WTC11 (cell line): ENCODE data around the gene GRM8. TPM values are rescaled to one million over a fixed set of nuclear protein-coding genes. Genes with fewer than 3 reads are reported as not detected.

Experiments used
- ATAC-seq: fragments of 200-7000 bp; cut with Tn5 transposase; 2 replicates; pipeline ENCODE4 v1.10.0; 2021; ENCODE audit warnings: mild to moderate bottlenecking, moderate library complexity
- CTCF ChIA-PET: fragments of 300-600 bp; sonication (Branson Sonifier 250); formaldehyde crosslinking; loops from one replicate; lab custom pipeline; 2021; ENCODE audit warnings: antibody characterized with exemption; lab: Charles Lee
- POLR2A ChIA-PET: fragments of 350-600 bp; sonication (Branson Sonifier 250); formaldehyde crosslinking; loops from one replicate; lab custom pipeline; 2021; ENCODE audit warnings: antibody characterized with exemption; lab: Charles Lee
- DNase-seq: peaks from one replicate; pipeline ENCODE4 v3.0.0; 2021; ENCODE audit warnings: low spot score
- H3K27ac Mint-ChIP-seq: 2 replicates; pipeline ENCODE4 v1.8.0; 2021; ENCODE audit warnings: mixed read lengths
- H3K27me3 Mint-ChIP-seq: 2 replicates; pipeline ENCODE4 v1.8.0; 2021; ENCODE audit warnings: low read depth, mild to moderate bottlenecking, moderate library complexity, mixed read lengths
- H3K36me3 Mint-ChIP-seq: 2 replicates; pipeline ENCODE4 v1.8.0; 2021; ENCODE audit warnings: mixed read lengths
- H3K4me1 Mint-ChIP-seq: 2 replicates; pipeline ENCODE4 v1.8.0; 2022; ENCODE audit warnings: mixed read lengths
- H3K4me3 Mint-ChIP-seq: 2 replicates; pipeline ENCODE4 v1.8.0; 2021; ENCODE audit warnings: mild to moderate bottlenecking, moderate library complexity, mixed read lengths
- H3K9me3 Mint-ChIP-seq: 2 replicates; pipeline ENCODE4 v1.8.0; 2021; ENCODE audit warnings: mixed read lengths
- ARID4B ChIP-seq: sonication (generic); formaldehyde crosslinking; IDR thresholded peaks from 2 replicates; pipeline ENCODE4 v1.8.0; 2023; ENCODE audit warnings: missing genetic modification reagents, mild to moderate bottlenecking, borderline replicate concordance
- ATF1 ChIP-seq: sonication (generic); formaldehyde crosslinking; IDR thresholded peaks from 2 replicates; pipeline ENCODE4 v1.8.1; 2023; ENCODE audit warnings: mild to moderate bottlenecking, moderate library complexity, missing genetic modification reagents
- ATF2 ChIP-seq: sonication (generic); formaldehyde crosslinking; IDR thresholded peaks from 2 replicates; pipeline ENCODE4 v1.8.1; 2022; ENCODE audit warnings: low read depth, missing genetic modification reagents, borderline replicate concordance
- CREM ChIP-seq: sonication (generic); formaldehyde crosslinking; IDR thresholded peaks from 2 replicates; pipeline ENCODE4 v1.8.1; 2022; ENCODE audit warnings: mild to moderate bottlenecking, missing genetic modification reagents, moderate library complexity
- EMX1 ChIP-seq: fragments of 250-450 bp; sonication (Bioruptor Pico); IDR thresholded peaks from 2 replicates; pipeline ENCODE4 v1.8.0; 2021; ENCODE audit warnings: mild to moderate bottlenecking
- ERG ChIP-seq: fragments of 250-450 bp; sonication (Bioruptor Pico); IDR thresholded peaks from 2 replicates; pipeline ENCODE4 v1.8.0; 2021; ENCODE audit warnings: mild to moderate bottlenecking
- ESRRA ChIP-seq: sonication (generic); formaldehyde crosslinking; IDR thresholded peaks from 2 replicates; pipeline ENCODE4 v1.8.1; 2022; ENCODE audit warnings: mild to moderate bottlenecking, missing genetic modification reagents, borderline replicate concordance
- FOXJ3 ChIP-seq: sonication (generic); formaldehyde crosslinking; IDR thresholded peaks from 2 replicates; pipeline ENCODE4 v1.9.0; 2021; ENCODE audit warnings: missing genetic modification reagents, mild to moderate bottlenecking, borderline replicate concordance
- GRHL2 ChIP-seq: fragments of 250-450 bp; sonication (Bioruptor Pico); IDR thresholded peaks from 2 replicates; pipeline ENCODE4 v1.8.0; 2022; ENCODE audit warnings: mild to moderate bottlenecking, moderate library complexity; ENCODE audit not compliant: insufficient replicate concordance, severe bottlenecking
- HMGXB4 ChIP-seq: sonication (generic); formaldehyde crosslinking; IDR thresholded peaks from 2 replicates; pipeline ENCODE4 v1.8.1; 2023; ENCODE audit warnings: mild to moderate bottlenecking, moderate library complexity, missing genetic modification reagents
- IRF2 ChIP-seq: sonication (generic); formaldehyde crosslinking; IDR thresholded peaks from 2 replicates; pipeline ENCODE4 v1.8.0; 2022; ENCODE audit warnings: low read depth, missing genetic modification reagents, borderline replicate concordance
- JUN ChIP-seq: sonication (generic); formaldehyde crosslinking; IDR thresholded peaks from 2 replicates; pipeline ENCODE4 v1.8.0; 2023; ENCODE audit warnings: mild to moderate bottlenecking, missing genetic modification reagents
- NFE2L1 ChIP-seq: sonication (generic); formaldehyde crosslinking; IDR thresholded peaks from 2 replicates; pipeline ENCODE4 v1.8.1; 2023; ENCODE audit warnings: missing genetic modification reagents
- NR1H2 ChIP-seq: sonication (generic); formaldehyde crosslinking; IDR thresholded peaks from 2 replicates; pipeline ENCODE4 v1.9.0; 2021; ENCODE audit warnings: mild to moderate bottlenecking, moderate library complexity, missing genetic modification reagents
- NR3C1 ChIP-seq: sonication (generic); formaldehyde crosslinking; conservative IDR thresholded peaks from 2 replicates; pipeline ENCODE4 v1.8.1; 2023; ENCODE audit warnings: low read depth, mild to moderate bottlenecking, missing genetic modification reagents
- PRRX2 ChIP-seq: fragments of 250-450 bp; sonication (Bioruptor Pico); IDR thresholded peaks from 2 replicates; pipeline ENCODE4 v1.8.0; 2021; ENCODE audit warnings: mild to moderate bottlenecking
- RELA ChIP-seq: sonication (generic); formaldehyde crosslinking; IDR thresholded peaks from 2 replicates; pipeline ENCODE4 v1.8.1; 2022; ENCODE audit warnings: missing genetic modification reagents, mild to moderate bottlenecking, borderline replicate concordance
- RORB ChIP-seq: fragments of 250-450 bp; sonication (Bioruptor Pico); IDR thresholded peaks from 2 replicates; pipeline ENCODE4 v1.9.0; 2021; ENCODE audit warnings: mild to moderate bottlenecking
- SMAD4 ChIP-seq: sonication (generic); formaldehyde crosslinking; IDR thresholded peaks from 2 replicates; pipeline ENCODE4 v1.8.0; 2022; ENCODE audit warnings: mild to moderate bottlenecking, missing genetic modification reagents
- TP53 ChIP-seq: sonication (generic); formaldehyde crosslinking; IDR thresholded peaks from 2 replicates; pipeline ENCODE4 v1.8.1; 2023; ENCODE audit warnings: mild to moderate bottlenecking, missing genetic modification reagents
- ZNF232 ChIP-seq: sonication (generic); formaldehyde crosslinking; IDR thresholded peaks from 2 replicates; pipeline ENCODE4 v1.8.0; 2022; ENCODE audit warnings: mild to moderate bottlenecking, missing genetic modification reagents
- ZNF263 ChIP-seq: sonication (generic); formaldehyde crosslinking; IDR thresholded peaks from 2 replicates; pipeline ENCODE4 v1.8.1; 2022; ENCODE audit warnings: low read depth, mild to moderate bottlenecking, moderate library complexity, missing genetic modification reagents
- ZNF396 ChIP-seq: fragments of 250-450 bp; sonication (Bioruptor Pico); IDR thresholded peaks from 2 replicates; pipeline ENCODE4 v1.8.0; 2021; ENCODE audit warnings: mild to moderate bottlenecking, moderate library complexity, borderline replicate concordance
- ZNF416 ChIP-seq: fragments of 250-450 bp; sonication (Bioruptor Pico); IDR thresholded peaks from 2 replicates; pipeline ENCODE4 v1.9.0; 2021; ENCODE audit warnings: mild to moderate bottlenecking, inconsistent platforms
- ZNF425 ChIP-seq: fragments of 250-450 bp; sonication (Bioruptor Pico); conservative IDR thresholded peaks from 2 replicates; pipeline ENCODE4 v1.9.0; 2021; ENCODE audit warnings: mild to moderate bottlenecking
- total RNA-seq: library from RNA; stranded (reverse); gene quantifications from 3 replicates; pipeline ENCODE4 v1.2.3, GENCODE V29; 2021

GRM8 gene
- total RNA-seq, 1 experiment from 2014 or later: 2.3 TPM

GRCh38 chr7:127056202-127056601 lies 196.5 kb downstream of the GRM8 start:
- POLR2A ChIA-PET: no interaction called here
- TF ChIP-seq ZNF416 (CRISPR knock-in tag) (no peak), CREM (CRISPR knock-in tag) (no peak), ATF2 (CRISPR knock-in tag) (no peak), ATF1 (no peak), SMAD4 (no peak), ZNF396 (CRISPR knock-in tag) (no peak), PRRX2 (CRISPR knock-in tag) (no peak), TP53 (CRISPR knock-in tag) (no peak), HMGXB4 (no peak), ZNF425 (CRISPR knock-in tag) (no peak), NFE2L1 (CRISPR knock-in tag) (no peak), RORB (CRISPR knock-in tag) (no peak), ERG (CRISPR knock-in tag) (no peak), ZNF263 (CRISPR knock-in tag) (no peak), GRHL2 (CRISPR knock-in tag) (no peak), EMX1 (CRISPR knock-in tag) (no peak), NR3C1 (CRISPR knock-in tag) (no peak), IRF2 (no peak), RELA (CRISPR knock-in tag) (no peak), ESRRA (CRISPR knock-in tag) (no peak)
- TF ChIP-seq, all 79 proteins: peak for 0
- Mint-ChIP-seq H3K27me3 (no peaks in the 10 kb centered on the region; the same call in none of the 2 replicates), H3K27ac (no peak overlapping the region), H3K4me1 (no peaks in the 10 kb centered on the region), H3K9me3 (no peaks in the 10 kb centered on the region), H3K36me3 (no peaks in the 10 kb centered on the region), H3K4me3 (no peak overlapping the region)
- no peak for ATAC-seq
- DNase-seq: no peak
- CTCF ChIA-PET: interaction anchor here (1.0 to 1.8 kb wide), 2 partner anchors 51 to 253 kb away, joined by 3 to 6 read pairs; no protein-coding TSS in a partner anchor

GRCh38 chr7:127047521-127047920 lies 205.2 kb downstream of the GRM8 start:
- ATAC-seq: no peak
- no peaks in the 10 kb centered on the region for H3K9me3 Mint-ChIP-seq
- CTCF ChIA-PET: interaction anchor here (1.5 kb wide), 1 partner anchor 244 kb away, joined by 5 read pairs; no protein-coding TSS in a partner anchor
- H3K27me3 Mint-ChIP-seq: peaks cover 5% of the 10 kb centered on the region
- H3K4me1 Mint-ChIP-seq: no peaks in the 10 kb centered on the region
- H3K4me3 Mint-ChIP-seq: no peak overlapping the region
- H3K36me3 Mint-ChIP-seq: no peaks in the 10 kb centered on the region
- POLR2A ChIA-PET: no interaction called here
- no peak for DNase-seq
- H3K27ac Mint-ChIP-seq: no peak overlapping the region
- TF ChIP-seq ZNF232 (CRISPR knock-in tag): no peak
- no peak for TF ChIP-seq ARID4B (CRISPR knock-in tag)
- TF ChIP-seq JUN (CRISPR knock-in tag): no peak
- TF ChIP-seq NR1H2 (CRISPR knock-in tag): no peak
- TF ChIP-seq FOXJ3 (CRISPR knock-in tag): no peak
